Neuronal stem cell (in vitro differentiated cells): ENCODE measurements around the gene KMO.

ENCODE experiments used
- DNase-seq: peaks from one replicate; pipeline ENCODE4 v3.0.0-alpha.2; 2013; ENCODE audit warnings: low spot score
- H2AFZ ChIP-seq: one replicate; pipeline ENCODE4 v1.6.1; 2013; ENCODE audit warnings: mild to moderate bottlenecking, low read length, inconsistent platforms
- H2AK5ac ChIP-seq: 2 replicates; pipeline ENCODE4 v1.6.1; 2013; ENCODE audit warnings: low read depth, mild to moderate bottlenecking, inconsistent platforms, low read length, moderate library complexity, mixed read lengths
- H2BK120ac ChIP-seq: 2 replicates; pipeline ENCODE4 v1.6.1; 2013; ENCODE audit warnings: low read depth, mild to moderate bottlenecking, inconsistent platforms, low read length, moderate library complexity, mixed read lengths
- H2BK12ac ChIP-seq: one replicate; pipeline ENCODE4 v1.6.1; 2013; ENCODE audit warnings: low read length, inconsistent platforms
- H2BK15ac ChIP-seq: 2 replicates; pipeline ENCODE4 v1.6.1; 2013; ENCODE audit warnings: mild to moderate bottlenecking, low read length, inconsistent platforms, mixed read lengths
- H2BK5ac ChIP-seq: one replicate; pipeline ENCODE4 v1.6.1; 2013; ENCODE audit warnings: inconsistent platforms, mild to moderate bottlenecking, low read length, moderate library complexity
- H3K14ac ChIP-seq: one replicate; pipeline ENCODE4 v1.6.1; 2013; ENCODE audit warnings: low read length, inconsistent platforms
- H3K18ac ChIP-seq: 2 replicates; pipeline ENCODE4 v1.6.1; 2013; ENCODE audit warnings: low read length, inconsistent platforms
- H3K23ac ChIP-seq: 2 replicates; pipeline ENCODE4 v1.6.1; 2013; ENCODE audit warnings: low read depth, mild to moderate bottlenecking, mixed read lengths, low read length, inconsistent platforms; ENCODE audit not compliant: poor library complexity
- H3K27ac ChIP-seq: replicated peaks from 3 replicates; pipeline ENCODE4 v1.5.1; 2013; ENCODE audit warnings: low read length, inconsistent platforms
- H3K27me3 ChIP-seq, 3 experiments: 2 replicates each; pipeline ENCODE4 v1.6.1; 2013; ENCODE audit warnings: low read length in 3 of 3, mild to moderate bottlenecking in 2 of 3, inconsistent platforms in 1 of 3, low read depth in 1 of 3, mixed read lengths in 1 of 3, moderate library complexity in 1 of 3; ENCODE audit not compliant: control insufficient read depth in 3 of 3, insufficient read depth in 3 of 3
- H3K36me3 ChIP-seq, 2 donors: replicated peaks in 1 of 2; 2 replicates each; pipeline ENCODE4 v1.6.1; 2013; ENCODE audit warnings: low read length in 2 of 2; ENCODE audit not compliant: control insufficient read depth in 2 of 2, insufficient read depth in 2 of 2
- H3K4ac ChIP-seq: 2 replicates; pipeline ENCODE4 v1.6.1; 2013; ENCODE audit warnings: inconsistent platforms, mild to moderate bottlenecking, low read length, moderate library complexity
- H3K4me1 ChIP-seq, 2 donors: 1 replicate in 1 of 2; 2 replicates in 1 of 2; pipeline ENCODE4 v1.6.1; 2013; ENCODE audit warnings: low read length in 2 of 2, low read depth in 1 of 2; ENCODE audit not compliant: control insufficient read depth in 2 of 2, insufficient read depth in 1 of 2
- H3K4me2 ChIP-seq: one replicate; pipeline ENCODE4 v1.6.1; 2013; ENCODE audit warnings: mild to moderate bottlenecking, low read length, inconsistent platforms; ENCODE audit not compliant: insufficient read depth, poor library complexity, severe bottlenecking
- H3K4me3 ChIP-seq, 2 donors: 2 replicates each; pipeline ENCODE4 v1.5.1; 2013; ENCODE audit warnings: low read length in 2 of 2, mild to moderate bottlenecking in 2 of 2, inconsistent platforms in 1 of 2, moderate library complexity in 1 of 2
- H3K79me1 ChIP-seq: one replicate; pipeline ENCODE4 v1.6.1; 2013; ENCODE audit warnings: low read depth, mild to moderate bottlenecking, inconsistent platforms, low read length, moderate library complexity
- H3K9ac ChIP-seq: one replicate; pipeline ENCODE4 v1.6.1; 2013; ENCODE audit warnings: mild to moderate bottlenecking, low read depth, low read length, inconsistent platforms; ENCODE audit not compliant: poor library complexity
- H3K9me3 ChIP-seq, 2 donors: replicated peaks in 1 of 2; 2 replicates each; pipeline versions ENCODE3 to v1.6.1; 2013; ENCODE audit warnings: low read length in 2 of 2, mild to moderate bottlenecking in 2 of 2, inconsistent platforms in 1 of 2, low read depth in 1 of 2, mixed read lengths in 1 of 2, moderate library complexity in 1 of 2; ENCODE audit not compliant: control insufficient read depth in 2 of 2, insufficient read depth in 1 of 2
- H4K8ac ChIP-seq: one replicate; pipeline ENCODE4 v1.6.1; 2013; ENCODE audit warnings: low read depth, mild to moderate bottlenecking, inconsistent platforms, low read length, moderate library complexity
- H4K91ac ChIP-seq: one replicate; pipeline ENCODE4 v1.6.1; 2013; ENCODE audit warnings: low read length, low read depth, mild to moderate bottlenecking, inconsistent platforms; ENCODE audit not compliant: poor library complexity
- WGBS, 2 donors: extraction: QIAGEN DNeasy Blood & Tissue Kit; methylation state at CpG; one replicate each; pipeline ENCODE4 v1.1.7; 2013; ENCODE audit warnings: missing lambda C conversion rate in 2 of 2, mixed read lengths in 1 of 2; ENCODE audit not compliant: insufficient read length in 2 of 2, insufficient replicate concordance in 1 of 2; ENCODE audit errors: extremely low coverage in 2 of 2; 5-methylcytosine and 5-hydroxymethylcytosine counted together

KMO gene

DNA sequence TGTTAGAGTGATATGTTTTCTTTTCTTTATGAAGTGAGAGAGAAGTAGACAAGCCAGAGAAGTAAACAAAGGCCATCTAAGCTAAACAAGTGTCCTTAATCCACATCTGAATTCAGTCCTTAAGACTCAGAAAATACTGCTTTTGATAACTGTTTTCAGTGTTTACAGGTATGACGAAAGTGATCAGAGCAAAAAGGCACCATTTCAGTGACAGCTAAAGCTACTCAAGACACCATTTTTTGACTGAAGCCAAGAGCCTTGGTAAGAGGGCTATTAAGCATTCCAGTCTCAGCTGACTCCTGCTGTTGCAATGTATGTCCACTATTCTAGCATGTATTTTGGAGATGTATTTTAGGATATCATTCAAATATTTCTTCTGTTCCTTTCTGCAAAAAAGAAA is 4.1 kb downstream of the KMO start:
- no peak overlapping the region for H4K8ac ChIP-seq
- no peak overlapping the region for H2AK5ac ChIP-seq
- H2BK5ac ChIP-seq: no peak overlapping the region
- no peaks in the 10 kb centered on the region for H3K36me3 ChIP-seq
- no peak overlapping the region for H3K18ac ChIP-seq
- no peak overlapping the region for H2BK120ac ChIP-seq
- no peak overlapping the region for H3K23ac ChIP-seq
- no peaks in the 10 kb centered on the region for H3K9me3 ChIP-seq
- DNase-seq: no peak
- WGBS, 2 donors: no CpG with 5 or more reads among the region's 1 CpG
- no peaks in the 10 kb centered on the region for H3K4me1 ChIP-seq
- H3K4me2 ChIP-seq: no peak overlapping the region
- no peak overlapping the region for H2AFZ ChIP-seq
- no peak overlapping the region for H2BK15ac ChIP-seq
- H3K27me3 ChIP-seq: peaks cover 0 to 23% (median 0%) of the 10 kb centered on the region in 3 experiments
- H3K27ac ChIP-seq: no peak overlapping the region
- H2BK12ac ChIP-seq: no peak overlapping the region
- H3K4me3 ChIP-seq: no peak overlapping the region
- H3K14ac ChIP-seq: no peak overlapping the region
- H4K91ac ChIP-seq: no peak overlapping the region
- no peak overlapping the region for H3K9ac ChIP-seq
- no peak overlapping the region for H3K4ac ChIP-seq
- H3K79me1 ChIP-seq: no peaks in the 10 kb centered on the region

DNA sequence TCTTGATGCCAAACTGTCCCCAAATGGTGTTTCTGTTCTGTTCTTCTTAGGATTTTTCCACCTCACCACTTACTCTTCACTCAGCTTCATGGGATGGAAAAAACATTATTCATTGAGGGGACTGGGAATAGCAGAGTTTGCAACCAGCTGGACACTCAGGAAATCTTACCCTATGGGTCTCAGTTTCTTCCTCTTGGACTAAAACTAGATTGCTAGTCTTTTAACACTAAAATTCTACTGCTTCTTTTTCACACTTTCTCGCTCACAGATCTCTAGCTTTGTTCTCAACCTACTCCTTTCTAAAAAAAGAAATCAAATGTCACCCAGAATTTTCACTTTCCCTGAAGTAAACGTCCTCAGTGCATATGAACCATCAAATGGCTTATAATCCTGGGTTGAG is 4.8 kb downstream of the KMO start:
- H4K8ac ChIP-seq: no peak overlapping the region
- DNase-seq: no peak
- no peak overlapping the region for H3K9ac ChIP-seq
- H3K27me3 ChIP-seq: peaks cover 0 to 23% (median 0%) of the 10 kb centered on the region in 3 experiments
- no peak overlapping the region for H2BK120ac ChIP-seq
- H3K18ac ChIP-seq: no peak overlapping the region
- H3K36me3 ChIP-seq: no peaks in the 10 kb centered on the region
- H4K91ac ChIP-seq: no peak overlapping the region
- H3K4ac ChIP-seq: no peak overlapping the region
- H3K79me1 ChIP-seq: no peaks in the 10 kb centered on the region
- no peak overlapping the region for H2AK5ac ChIP-seq
- no peak overlapping the region for H3K14ac ChIP-seq
- H2BK5ac ChIP-seq: no peak overlapping the region
- H3K4me3 ChIP-seq: no peak overlapping the region
- H2AFZ ChIP-seq: no peak overlapping the region
- H3K9me3 ChIP-seq: no peaks in the 10 kb centered on the region
- H2BK12ac ChIP-seq: no peak overlapping the region
- H3K4me1 ChIP-seq: no peaks in the 10 kb centered on the region
- no peak overlapping the region for H2BK15ac ChIP-seq
- no peak overlapping the region for H3K23ac ChIP-seq
- no peak overlapping the region for H3K4me2 ChIP-seq
- no peak overlapping the region for H3K27ac ChIP-seq
- no CpG with 5 or more reads among the region's 2 CpGs for whole genome bisulfite sequencing, 2 donors

DNA sequence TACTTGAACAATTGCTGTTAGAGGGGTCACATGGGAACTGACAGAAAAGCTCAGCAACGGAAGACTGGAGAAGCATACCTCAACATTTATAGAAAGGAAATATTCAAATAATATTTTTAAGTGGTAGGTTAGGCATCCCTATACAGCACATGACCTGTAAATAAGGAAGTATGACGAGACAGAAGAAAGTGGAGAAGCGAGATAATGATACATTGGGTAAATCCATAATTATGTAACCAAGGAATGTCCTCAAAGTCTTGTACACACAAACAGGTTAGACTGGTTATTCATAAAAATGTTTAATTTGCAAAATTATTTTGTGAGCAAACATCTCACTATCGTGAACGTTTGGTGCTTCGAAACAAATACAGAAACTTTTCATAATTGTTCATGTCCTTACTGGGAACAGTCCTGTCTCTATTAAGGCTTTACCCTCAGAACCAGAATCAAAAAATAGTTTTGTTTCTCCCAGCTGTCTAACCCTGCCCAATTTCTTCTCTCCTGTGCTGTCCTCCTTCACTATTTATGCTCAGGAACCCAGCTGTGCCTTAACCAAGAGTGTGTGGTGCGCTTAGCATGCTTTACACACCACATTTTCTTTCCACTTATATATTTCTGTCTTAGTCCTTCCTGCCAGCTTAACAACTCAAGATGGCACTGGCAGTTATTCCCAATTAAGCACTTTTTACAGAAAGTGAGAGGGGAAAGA is 10.2 kb downstream of the KMO start:
- WGBS, 2 donors: no CpG with 5 or more reads among the region's 7 CpGs
- no peaks in the 10 kb centered on the region for H3K4me1 ChIP-seq
- no peak overlapping the region for H3K9ac ChIP-seq
- no peak overlapping the region for H2BK12ac ChIP-seq
- H2AFZ ChIP-seq: no peak overlapping the region
- no peak overlapping the region for H3K27ac ChIP-seq
- H3K18ac ChIP-seq: no peak overlapping the region
- no peak overlapping the region for H2BK120ac ChIP-seq
- H3K36me3 ChIP-seq: no peaks in the 10 kb centered on the region
- H3K27me3 ChIP-seq: peaks cover 0 to 11% (median 0%) of the 10 kb centered on the region in 3 experiments
- no peaks in the 10 kb centered on the region for H3K9me3 ChIP-seq
- no peak overlapping the region for H2BK5ac ChIP-seq
- no peak overlapping the region for H4K91ac ChIP-seq
- H4K8ac ChIP-seq: no peak overlapping the region
- no peak for DNase-seq
- H3K79me1 ChIP-seq: no peaks in the 10 kb centered on the region
- H2BK15ac ChIP-seq: no peak overlapping the region
- H3K4ac ChIP-seq: no peak overlapping the region
- H3K23ac ChIP-seq: no peak overlapping the region
- no peak overlapping the region for H3K14ac ChIP-seq
- H3K4me3 ChIP-seq: no peak overlapping the region
- no peak overlapping the region for H2AK5ac ChIP-seq
- H3K4me2 ChIP-seq: no peak overlapping the region

DNA sequence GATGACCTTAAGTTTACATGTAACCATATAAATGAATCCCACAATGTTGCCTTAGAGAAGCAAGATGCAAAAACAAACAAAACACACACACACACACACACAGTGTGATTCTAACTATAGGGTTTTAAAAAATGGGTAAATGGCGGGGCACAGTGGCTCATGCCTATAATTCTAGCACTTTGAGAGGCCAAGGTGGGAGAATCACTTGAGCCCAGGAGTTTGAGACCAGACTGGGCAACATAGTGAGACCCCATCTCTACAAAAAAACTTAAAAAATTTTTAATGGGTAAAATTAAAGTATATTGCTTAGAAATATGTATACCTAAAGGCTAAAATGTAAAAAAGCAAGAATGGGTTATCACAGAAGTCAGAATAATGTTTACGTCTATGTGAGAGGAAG is 15.8 kb downstream of the KMO start:
- no peak overlapping the region for H3K4me3 ChIP-seq
- H3K4me1 ChIP-seq: peaks cover 0 to 3% of the 10 kb centered on the region in 2 donors
- H2BK5ac ChIP-seq: no peak overlapping the region
- no CpG with 5 or more reads among the region's 2 CpGs for WGBS, 2 donors
- H3K14ac ChIP-seq: no peak overlapping the region
- no peak overlapping the region for H3K4ac ChIP-seq
- H3K9ac ChIP-seq: no peak overlapping the region
- DNase-seq: no peak
- no peak overlapping the region for H3K4me2 ChIP-seq
- H2BK12ac ChIP-seq: no peak overlapping the region
- H4K8ac ChIP-seq: no peak overlapping the region
- H3K27ac ChIP-seq: no peak overlapping the region
- no peak overlapping the region for H2BK120ac ChIP-seq
- H3K36me3 ChIP-seq: no peaks in the 10 kb centered on the region
- H3K79me1 ChIP-seq: no peaks in the 10 kb centered on the region
- H2AFZ ChIP-seq: no peak overlapping the region
- H3K18ac ChIP-seq: no peak overlapping the region
- no peak overlapping the region for H2AK5ac ChIP-seq
- no peak overlapping the region for H2BK15ac ChIP-seq
- H3K27me3 ChIP-seq: peaks cover 0 to 6% (median 0%) of the 10 kb centered on the region in 3 experiments
- H3K23ac ChIP-seq: no peak overlapping the region
- no peak overlapping the region for H4K91ac ChIP-seq
- no peaks in the 10 kb centered on the region for H3K9me3 ChIP-seq
